ENCODE data around the gene PCBP3. TPM values are rescaled to one million over a fixed set of nuclear protein-coding genes. Genes with fewer than 3 reads are reported as not detected.
"Not testable (repeated sequence)": the region's sequence is repeated elsewhere in the genome, so short reads cannot be mapped to it uniquely, and the experiment has no call there.

The PCBP3 gene
- total RNA-seq, 1 donor from 2014 or later, result 72.7 TPM

GRCh38 chr21:45704311-45705108, 61.0 kb downstream of the PCBP3 start:
- Mint-ChIP-seq H3K36me3 (ENCODE audit: unreplicated experiment) (peaks cover 15% of the 10 kb centered on the region), H3K4me1 (ENCODE audit: low read depth, unreplicated experiment) (peaks cover 26% of the 10 kb centered on the region), H3K27me3 (ENCODE audit: unreplicated experiment) (peaks cover 11% of the 10 kb centered on the region), H3K27ac (ENCODE audit: unreplicated experiment) (peak overlapping the region; percentile 28), H3K9me3 (ENCODE audit: unreplicated experiment) (peaks cover 10% of the 10 kb centered on the region), H3K4me3 (ENCODE audit: unreplicated experiment) (no peak overlapping the region)
- TF ChIP-seq CTCF (IDR thresholded peaks at IDR 0.05; ENCODE audit: partially characterized antibody, unreplicated experiment), result no peak
- DNase-seq, result no peak

- H3K27me3 Mint-ChIP-seq (ENCODE audit: unreplicated experiment), result peaks cover 11% of the 10 kb centered on the region
- peak overlapping the region; percentile 80 for H3K27ac Mint-ChIP-seq (ENCODE audit: unreplicated experiment)
- H3K4me3 Mint-ChIP-seq (ENCODE audit: unreplicated experiment), result peak overlapping the region; percentile 23
- peaks cover 26% of the 10 kb centered on the region for H3K4me1 Mint-ChIP-seq (ENCODE audit: low read depth, unreplicated experiment)
- TF ChIP-seq CTCF (IDR thresholded peaks at IDR 0.05; ENCODE audit: partially characterized antibody, unreplicated experiment), result no peak
- peaks cover 12% of the 10 kb centered on the region for H3K36me3 Mint-ChIP-seq (ENCODE audit: unreplicated experiment)
- peaks cover 12% of the 10 kb centered on the region for H3K9me3 Mint-ChIP-seq (ENCODE audit: unreplicated experiment)
- no peak for DNase-seq
Measured at GRCh38 chr21:45706299-45706698, 62.8 kb downstream of the PCBP3 start.

GRCh38 chr21:45709173-45709572, 65.6 kb downstream of the PCBP3 start:
- DNase-seq, result no peak
- Mint-ChIP-seq H3K27me3 (ENCODE audit: unreplicated experiment) (peaks cover 5% of the 10 kb centered on the region), H3K4me1 (ENCODE audit: low read depth, unreplicated experiment) (peaks cover 21% of the 10 kb centered on the region), H3K27ac (ENCODE audit: unreplicated experiment) (no peak overlapping the region), H3K36me3 (ENCODE audit: unreplicated experiment) (peaks cover 8% of the 10 kb centered on the region), H3K4me3 (ENCODE audit: unreplicated experiment) (no peak overlapping the region), H3K9me3 (ENCODE audit: unreplicated experiment) (peaks cover 5% of the 10 kb centered on the region)
- TF ChIP-seq CTCF (IDR thresholded peaks at IDR 0.05; ENCODE audit: partially characterized antibody, unreplicated experiment), result no peak

- no peak overlapping the region for H3K27ac Mint-ChIP-seq (ENCODE audit: unreplicated experiment)
- TF ChIP-seq CTCF (IDR thresholded peaks at IDR 0.05; ENCODE audit: partially characterized antibody, unreplicated experiment), result no peak
- peaks cover 2% of the 10 kb centered on the region for H3K9me3 Mint-ChIP-seq (ENCODE audit: unreplicated experiment)
- H3K36me3 Mint-ChIP-seq (ENCODE audit: unreplicated experiment), result peaks cover 8% of the 10 kb centered on the region
- peaks cover 17% of the 10 kb centered on the region for H3K4me1 Mint-ChIP-seq (ENCODE audit: low read depth, unreplicated experiment)
- no peak for DNase-seq
- peaks cover 5% of the 10 kb centered on the region for H3K27me3 Mint-ChIP-seq (ENCODE audit: unreplicated experiment)
- no peak overlapping the region for H3K4me3 Mint-ChIP-seq (ENCODE audit: unreplicated experiment)
Measured at GRCh38 chr21:45709696-45710268, 66.3 kb downstream of the PCBP3 start.

- H3K27me3 Mint-ChIP-seq (ENCODE audit: unreplicated experiment); H3K4me3 Mint-ChIP-seq (ENCODE audit: unreplicated experiment); H3K36me3 Mint-ChIP-seq (ENCODE audit: unreplicated experiment); DNase-seq; H3K9me3 Mint-ChIP-seq (ENCODE audit: unreplicated experiment); H3K27ac Mint-ChIP-seq (ENCODE audit: unreplicated experiment): not testable (repeated sequence)
- H3K4me1 Mint-ChIP-seq (ENCODE audit: low read depth, unreplicated experiment), result peaks cover 17% of the 10 kb centered on the region
Measured at GRCh38 chr21:45710306-45710705, 66.8 kb downstream of the PCBP3 start.
